Skin of body (tissue), 2 donors: ENCODE measurements around the gene MT1M. TPM values are rescaled to one million over a fixed set of nuclear protein-coding genes. Genes with fewer than 3 reads are reported as not detected.
"Not testable (repeated sequence)": the region's sequence is repeated elsewhere in the genome, so short reads cannot be mapped to it uniquely, and the experiment has no call there.

Source experiments
- DNase-seq: peaks from one replicate; lab custom pipeline; 2025; lab: John Stamatoyannopoulos, UW
- total RNA-seq: library from RNA; depleted of rRNA; stranded (reverse); fragments of >200 nt; gene quantifications from one replicate; pipeline ENCODE4 v1.2.3, GENCODE V29; 2014

MT1M gene
- total RNA-seq, 1 donor from 2014 or later, result 1.5 TPM

DNA sequence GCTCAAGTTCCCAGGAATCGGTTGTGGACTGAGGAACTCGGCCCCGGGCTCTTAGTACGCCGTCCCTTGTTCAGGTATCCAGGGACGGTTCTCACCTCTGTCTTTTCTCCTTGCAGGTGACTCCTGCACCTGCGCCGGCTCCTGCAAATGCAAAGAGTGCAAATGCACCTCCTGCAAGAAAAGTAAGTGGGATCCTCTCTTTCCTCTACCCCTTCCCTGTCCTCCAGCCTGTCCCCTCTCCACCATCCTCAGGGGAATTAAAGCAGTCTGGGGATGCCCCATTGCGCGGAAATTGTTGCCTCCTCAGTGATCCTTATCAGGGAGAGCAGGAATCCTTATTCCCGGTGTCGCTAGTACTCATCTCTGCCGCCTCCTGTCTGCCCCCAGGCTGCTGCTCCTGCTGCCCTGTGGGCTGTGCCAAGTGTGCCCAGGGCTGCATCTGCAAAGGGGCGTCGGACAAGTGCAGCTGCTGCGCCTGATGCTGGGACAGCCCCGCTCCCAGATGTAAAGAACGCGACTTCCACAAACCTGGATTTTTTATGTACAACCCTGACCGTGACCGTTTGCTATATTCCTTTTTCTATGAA is 23.5 kb upstream of the MT1M start:
- no peak for DNase-seq

DNA sequence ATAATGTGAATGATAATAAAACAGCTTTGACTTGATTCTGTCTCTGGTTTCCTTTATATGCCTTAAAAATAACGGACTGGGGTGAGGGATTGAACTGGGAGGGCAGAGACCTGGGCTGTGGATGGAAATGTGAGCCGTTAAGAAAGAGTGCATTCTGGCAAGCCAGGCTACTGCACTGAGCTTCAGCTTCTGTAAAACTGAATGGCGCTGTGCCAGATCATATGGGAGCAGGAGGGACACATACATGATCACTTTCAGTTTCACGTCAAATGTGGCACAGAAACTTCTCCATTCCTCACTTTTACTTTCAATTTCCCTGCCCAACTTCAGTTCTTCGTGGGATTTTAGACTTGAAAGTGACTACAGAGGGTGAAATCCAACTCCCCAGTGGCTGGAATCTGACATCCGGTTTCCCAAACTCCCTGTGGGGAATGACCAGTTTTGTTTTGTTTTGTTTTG is 23.0 kb upstream of the MT1M start:
- DNase-seq, result peak; percentile 86

DNA sequence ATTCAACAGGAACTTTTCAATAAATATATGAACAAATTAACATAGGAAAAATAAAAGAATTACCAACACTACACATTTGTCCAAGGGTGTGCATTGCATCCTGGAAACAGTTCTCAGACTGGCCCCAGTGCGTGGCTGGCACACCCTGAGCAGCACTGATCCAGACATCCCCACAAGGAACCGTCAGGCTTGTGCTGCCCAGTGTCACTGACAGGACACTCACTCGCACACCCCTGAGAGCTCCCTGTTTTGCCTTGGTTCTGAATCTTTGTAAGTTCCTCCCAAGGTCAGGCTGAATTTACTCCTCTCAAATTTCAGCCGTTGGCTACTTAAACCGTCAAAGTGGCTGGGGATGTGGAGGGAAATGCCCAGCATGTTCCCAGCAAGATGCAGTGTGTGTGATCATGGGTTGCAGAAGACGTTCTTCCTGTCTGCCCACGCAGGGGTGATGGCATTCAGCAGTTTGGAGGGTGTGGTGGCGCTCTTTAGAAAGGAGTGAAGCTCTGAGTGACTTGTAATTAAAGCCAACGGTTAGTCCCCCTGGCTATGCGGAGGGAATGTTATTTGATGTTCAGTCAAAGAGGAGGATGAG is 22.3 kb upstream of the MT1M start:
- peak; percentile 56 for DNase-seq

DNA sequence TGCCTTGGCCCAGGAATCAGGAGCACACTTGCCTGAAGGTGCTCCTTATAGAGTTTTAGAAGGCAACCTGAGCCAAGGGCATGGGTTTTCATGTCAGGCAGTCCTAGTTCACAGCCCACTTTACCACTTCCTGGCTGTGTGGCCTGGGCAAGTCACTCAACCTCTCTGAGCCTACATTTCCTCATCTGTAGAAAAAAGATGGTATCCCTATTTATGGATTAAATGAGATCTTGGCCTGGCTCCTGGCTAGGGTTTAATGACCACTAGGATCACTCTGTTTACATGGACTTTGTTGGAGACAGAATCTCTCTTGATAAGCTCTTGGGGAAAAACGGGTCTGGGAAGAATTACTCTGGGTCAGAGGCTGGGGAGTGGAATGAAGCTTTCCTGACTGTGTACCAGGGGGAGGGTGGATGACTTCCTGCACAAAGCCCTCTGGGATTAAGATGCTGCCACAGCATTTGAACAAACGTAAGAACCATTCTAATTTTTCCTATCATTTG is 21.8 kb upstream of the MT1M start:
- peak; percentile 46 for DNase-seq

DNA sequence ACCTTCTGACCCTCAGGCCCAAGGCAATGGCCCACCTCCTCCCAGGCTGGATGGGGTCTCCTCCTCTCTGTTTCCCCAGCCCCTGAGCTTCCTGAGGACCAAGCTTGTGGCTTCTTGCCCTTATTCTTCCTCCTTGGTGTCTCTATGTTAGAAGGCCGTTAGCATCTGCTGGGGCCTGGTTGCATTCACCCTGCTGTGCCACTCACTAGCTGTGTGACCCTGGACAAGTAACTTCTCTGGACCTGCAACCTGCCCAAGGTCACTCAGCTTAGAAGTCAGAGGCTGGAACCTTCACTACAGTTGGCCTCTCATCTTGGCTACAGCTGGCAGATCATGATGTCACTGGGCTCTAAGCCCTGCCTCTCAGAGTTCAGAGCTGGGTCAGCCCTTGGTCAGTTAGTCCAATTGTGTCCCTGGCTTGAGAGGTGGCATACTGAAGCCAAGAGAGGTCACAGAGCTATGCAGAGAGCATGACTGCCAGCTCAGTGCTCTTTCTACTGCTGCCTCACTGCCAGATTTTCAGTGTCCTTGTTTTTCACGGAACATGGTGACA is 21.1 kb upstream of the MT1M start:
- peak; percentile 8 for DNase-seq

DNA sequence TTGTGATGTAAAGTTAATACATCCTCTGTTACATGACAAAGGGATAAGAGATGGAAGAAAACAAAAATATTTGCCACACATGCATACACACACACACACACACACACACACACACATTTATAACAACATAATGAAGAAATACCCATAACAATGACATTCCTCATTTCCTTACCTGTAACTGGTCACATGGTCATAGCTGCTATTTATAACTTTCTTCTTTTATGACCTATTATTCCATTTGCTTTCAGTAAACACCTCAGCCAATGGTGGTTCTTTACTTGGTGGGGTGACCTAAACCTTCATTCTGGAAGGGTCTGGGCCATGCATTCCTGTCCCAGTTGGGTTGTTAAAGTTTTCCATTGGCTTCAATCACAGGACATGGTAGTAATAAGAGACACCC is 18.8 kb upstream of the MT1M start:
- DNase-seq, result no peak

DNA sequence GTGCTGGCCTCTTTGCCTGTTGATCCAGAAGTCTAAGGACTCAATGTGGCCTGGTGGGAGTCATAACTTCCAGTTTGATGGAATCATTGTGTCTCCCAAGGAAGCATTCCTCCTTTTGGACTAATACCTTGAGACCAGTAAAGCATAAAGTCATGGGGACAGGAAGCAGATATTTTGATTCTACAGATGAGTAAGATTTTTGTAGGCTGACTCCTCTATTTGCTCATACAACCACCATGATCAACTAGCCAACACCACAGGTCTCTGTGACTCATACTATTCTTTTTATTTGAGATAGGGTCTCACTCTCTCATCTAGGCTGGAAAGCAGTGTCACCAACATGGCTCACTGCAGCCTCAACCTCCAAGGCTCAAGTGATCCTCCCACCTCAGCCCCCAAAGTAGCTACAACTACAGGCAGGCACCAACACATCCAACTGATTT is 17.9 kb upstream of the MT1M start:
- DNase-seq, result no peak

DNA sequence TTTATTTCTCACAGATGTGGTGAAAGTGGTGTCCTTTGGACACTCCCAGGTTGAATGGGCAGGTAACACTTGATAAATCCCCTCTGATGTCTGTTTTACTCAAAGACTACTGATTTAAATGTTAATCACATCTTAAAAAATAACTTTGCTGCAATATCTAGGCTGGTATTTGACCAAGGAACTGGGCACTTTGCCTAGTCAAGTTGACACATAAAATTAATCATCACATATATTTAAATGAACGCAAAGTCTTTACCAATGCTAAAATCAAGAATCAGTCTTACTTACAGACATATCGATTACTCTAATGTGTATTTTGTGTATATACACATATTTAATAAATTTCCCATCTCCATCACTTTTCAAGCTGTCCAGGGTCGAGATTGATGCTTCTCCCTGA is 17.1 kb upstream of the MT1M start:
- DNase-seq, result no peak

DNA sequence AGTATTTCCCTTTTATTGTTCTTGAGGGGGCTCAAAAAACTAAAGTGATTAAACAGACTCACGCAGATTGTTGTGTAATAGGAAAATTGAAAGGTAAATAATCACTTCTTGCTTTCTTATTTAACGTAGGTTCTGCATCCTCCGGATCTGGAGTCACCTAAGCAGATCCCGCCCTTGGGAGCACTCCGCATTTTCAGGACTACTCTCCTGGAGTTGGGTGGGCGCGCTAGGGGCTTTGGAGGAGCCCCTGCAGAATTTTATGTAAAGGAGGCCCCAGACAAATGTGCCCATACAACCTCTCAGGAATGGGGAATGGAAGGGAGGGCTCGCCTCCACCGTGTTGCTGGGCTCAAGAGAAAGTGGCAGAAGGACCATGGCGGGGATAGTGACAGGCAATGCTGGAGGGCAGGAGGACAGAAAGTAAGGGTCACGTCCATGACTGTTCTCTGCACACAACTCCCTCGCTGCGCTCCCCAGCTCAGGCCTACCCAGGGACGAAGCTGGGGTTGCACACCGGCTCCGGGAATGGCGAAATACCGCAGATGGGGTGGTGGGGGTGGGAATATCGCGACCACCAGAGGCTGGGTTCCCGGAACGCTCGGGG is 15.7 kb upstream of the MT1M start:
- DNase-seq, result no peak

DNA sequence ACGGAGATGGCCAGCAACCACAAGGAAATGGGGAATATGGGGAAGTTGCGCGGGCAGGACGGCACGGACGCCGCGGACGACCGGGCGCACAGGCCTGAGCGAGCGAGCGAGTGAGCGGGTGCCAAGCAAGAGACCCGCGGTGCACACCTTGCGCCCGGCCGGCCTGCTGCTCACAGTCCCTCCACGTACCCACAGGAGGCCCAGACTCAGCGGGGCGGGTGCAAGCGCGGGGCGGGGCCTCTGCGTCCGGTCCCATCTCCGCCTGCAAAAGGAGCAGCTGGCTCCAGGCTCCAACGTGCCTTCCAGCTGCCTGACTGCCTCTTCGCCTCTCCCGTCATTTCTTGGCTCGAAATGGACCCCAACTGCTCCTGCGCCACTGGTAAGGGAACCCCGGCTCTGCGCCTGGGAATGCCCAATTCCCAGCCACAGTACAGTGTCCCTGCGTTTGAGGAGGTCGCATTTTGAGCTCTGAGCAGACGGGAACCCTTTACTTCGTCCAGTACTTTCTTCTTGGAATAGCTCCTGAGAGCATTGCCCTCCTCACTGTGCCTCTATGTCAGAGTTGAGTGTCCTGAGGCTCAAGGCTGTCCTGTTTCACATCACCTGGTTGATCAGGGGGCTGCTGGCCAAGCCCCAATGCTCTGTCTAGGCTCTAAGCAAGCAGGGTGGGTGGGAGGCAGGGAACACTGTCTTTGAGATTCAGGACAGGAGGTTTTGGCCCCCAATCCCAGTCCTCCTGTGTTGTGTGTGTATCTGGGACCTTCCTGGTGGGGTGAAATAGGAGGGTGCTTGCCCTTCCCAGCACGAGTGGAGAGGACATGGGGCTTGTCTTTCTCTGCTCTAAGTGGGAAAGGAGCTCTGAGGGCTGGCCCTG is 15.0 kb upstream of the MT1M start:
- DNase-seq, result peak; percentile 58

DNA sequence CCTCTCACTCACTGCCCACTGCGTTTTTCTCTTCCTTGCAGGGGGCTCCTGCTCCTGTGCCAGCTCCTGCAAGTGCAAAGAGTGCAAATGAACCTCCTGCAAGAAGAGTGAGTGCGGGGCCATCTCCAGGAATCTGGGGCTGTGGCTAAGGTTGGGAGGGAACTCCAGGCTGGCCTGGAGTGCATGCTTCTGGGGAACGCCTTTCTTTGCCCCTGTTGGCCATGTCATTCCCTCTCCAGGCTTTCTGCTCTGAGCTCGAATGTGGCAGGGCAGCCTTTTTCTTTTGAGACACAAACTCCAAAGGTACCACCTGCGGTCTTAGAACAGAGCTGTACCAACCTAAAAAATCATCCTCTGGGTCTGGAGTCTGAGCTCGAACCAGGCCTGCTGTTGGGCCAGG is 14.3 kb upstream of the MT1M start:
- DNase-seq, result no peak

DNA sequence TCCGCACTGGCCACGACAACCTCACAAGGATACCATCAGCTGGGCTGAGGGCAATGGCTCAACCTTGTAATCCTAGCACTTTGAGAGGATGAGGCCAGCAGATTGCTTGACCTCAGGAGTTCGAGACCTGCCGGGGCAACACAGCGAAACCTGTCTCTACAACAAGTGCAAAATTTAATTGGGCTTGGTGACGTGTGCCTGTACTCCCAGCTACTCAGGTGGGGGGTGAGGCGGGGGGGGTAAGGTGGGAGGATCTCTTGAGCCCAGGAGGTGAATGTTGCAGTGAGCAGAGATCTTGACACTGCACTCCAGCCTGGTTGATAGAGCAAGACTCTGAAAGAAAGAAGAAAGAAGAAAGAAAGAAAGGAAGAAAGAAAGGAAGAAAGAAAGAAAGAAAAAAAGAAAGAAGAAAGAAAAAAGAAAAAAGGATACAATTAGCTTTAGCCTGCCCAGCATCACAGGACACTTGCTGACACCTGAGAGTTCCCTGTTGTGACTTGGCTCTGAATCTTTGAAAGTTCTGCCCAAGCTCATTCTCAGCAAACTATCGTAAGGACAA is 12.0 kb upstream of the MT1M start:
- DNase-seq, result no peak

DNA sequence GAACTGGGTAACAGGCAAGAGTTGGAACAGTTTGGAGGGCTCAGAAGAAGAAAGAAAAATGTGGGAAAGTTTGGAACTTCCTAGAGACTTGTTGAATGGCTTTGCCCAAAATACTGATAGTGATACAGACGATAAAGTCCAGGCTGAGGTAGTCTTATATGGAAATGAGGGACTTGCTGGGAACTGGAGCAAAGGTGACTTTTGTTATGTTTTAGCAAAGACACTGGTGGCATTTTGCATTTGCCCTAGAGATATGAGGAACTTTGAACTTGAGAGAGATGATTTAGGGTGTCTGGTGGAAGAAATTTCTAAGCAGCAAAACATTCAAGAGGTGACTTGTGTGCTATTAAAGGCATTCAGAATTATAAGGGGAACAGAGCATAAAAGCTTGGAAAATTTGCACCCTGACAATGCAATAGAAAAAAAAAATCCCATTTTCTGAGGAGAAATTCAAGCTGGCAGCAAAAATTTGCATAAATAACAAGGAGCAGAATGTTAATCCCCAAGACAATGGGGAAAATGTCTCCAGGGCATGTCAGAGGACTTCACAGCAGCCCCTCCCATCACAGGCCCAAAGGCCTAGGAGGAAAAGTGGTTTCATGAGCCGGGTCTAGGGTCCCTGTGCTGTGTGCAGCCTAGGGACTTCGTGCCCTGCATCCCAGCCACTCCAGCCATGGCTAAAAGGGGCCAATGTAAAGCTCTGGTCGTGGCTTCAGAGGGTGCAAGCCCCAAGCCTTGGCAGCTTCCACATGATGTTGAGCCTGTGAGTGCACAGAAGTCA is 10.6 kb upstream of the MT1M start:
- not testable (repeated sequence) for DNase-seq

DNA sequence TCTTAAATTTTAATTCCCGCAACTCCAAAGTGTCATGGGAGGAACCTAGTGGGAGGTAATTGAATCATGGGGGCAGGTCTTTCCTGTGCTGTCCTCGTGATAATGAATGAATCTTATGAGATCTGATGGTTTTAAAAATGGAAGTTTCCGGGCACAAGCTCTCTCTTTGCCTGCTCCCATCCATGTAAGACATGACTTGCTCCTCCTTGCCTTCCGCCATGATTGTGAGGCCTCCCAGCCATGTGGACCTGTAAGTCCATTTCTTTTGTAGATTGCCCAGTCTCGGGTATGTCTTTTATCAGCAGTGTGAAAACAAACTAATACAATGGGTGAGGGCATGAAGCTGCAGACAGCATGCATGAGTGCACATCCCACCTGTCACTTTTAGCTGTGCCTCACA is 9.3 kb upstream of the MT1M start:
- DNase-seq, result not testable (repeated sequence)

DNA sequence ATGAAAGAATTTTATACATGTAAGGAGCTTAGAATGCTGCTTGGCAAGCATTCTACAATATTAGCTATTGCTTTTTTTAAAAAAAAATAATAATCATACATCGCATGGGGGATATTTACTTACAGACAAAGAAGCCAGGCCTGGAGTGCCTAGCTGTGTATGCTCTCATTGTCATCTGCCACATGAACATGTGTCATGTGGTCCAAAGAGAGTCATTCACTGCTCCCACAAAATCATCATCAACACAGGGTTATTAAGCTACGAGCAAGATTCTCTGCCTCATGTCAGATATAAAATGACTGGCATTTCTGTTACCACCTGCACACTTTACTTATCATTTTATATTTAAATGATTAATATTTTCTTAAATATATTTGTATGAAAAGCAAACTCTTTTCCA is 8.8 kb upstream of the MT1M start:
- DNase-seq, result no peak

DNA sequence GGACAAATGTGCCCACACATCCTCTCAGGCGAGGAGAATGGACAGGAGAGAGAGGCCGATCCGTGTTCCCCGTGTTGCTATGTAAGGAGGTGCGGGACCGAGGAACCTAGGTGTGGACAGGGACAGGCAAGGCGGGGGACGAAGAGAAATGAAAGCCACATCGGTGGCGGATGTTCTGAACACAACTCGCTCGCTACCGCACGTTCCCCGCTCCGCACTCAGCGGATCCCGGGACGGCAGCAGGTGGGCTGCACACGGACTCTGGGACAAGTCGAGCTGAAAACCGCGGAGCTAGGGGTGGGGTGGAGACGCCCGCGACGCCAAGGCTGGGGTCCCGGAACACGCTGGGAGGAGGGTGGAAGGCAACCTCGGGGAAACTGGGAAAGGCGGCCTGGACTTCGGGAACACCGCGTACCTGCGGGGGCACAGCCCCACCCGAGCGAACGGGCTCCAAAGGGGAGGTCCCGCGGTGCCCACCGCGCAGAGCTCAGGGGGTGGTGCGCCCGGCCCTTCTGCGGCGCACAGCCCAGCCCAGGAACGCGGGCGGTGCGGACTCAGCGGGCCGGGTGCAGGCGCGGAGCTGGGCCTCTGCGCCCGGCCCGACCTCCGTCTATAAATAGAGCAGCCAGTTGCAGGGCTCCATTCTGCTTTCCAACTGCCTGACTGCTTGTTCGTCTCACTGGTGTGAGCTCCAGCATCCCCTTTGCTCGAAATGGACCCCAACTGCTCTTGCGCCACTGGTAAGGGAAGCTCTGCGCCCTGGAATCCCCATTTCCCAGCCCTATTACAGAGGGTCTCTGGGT is 7.1 kb upstream of the MT1M start, which contains the start of gene MT1E:
MT1E (plus strand) TSS at position 642 of the 803 bp plus-strand sequence; CDS start at position 713, 71 bp downstream.
- DNase-seq, result peak; percentile 63

DNA sequence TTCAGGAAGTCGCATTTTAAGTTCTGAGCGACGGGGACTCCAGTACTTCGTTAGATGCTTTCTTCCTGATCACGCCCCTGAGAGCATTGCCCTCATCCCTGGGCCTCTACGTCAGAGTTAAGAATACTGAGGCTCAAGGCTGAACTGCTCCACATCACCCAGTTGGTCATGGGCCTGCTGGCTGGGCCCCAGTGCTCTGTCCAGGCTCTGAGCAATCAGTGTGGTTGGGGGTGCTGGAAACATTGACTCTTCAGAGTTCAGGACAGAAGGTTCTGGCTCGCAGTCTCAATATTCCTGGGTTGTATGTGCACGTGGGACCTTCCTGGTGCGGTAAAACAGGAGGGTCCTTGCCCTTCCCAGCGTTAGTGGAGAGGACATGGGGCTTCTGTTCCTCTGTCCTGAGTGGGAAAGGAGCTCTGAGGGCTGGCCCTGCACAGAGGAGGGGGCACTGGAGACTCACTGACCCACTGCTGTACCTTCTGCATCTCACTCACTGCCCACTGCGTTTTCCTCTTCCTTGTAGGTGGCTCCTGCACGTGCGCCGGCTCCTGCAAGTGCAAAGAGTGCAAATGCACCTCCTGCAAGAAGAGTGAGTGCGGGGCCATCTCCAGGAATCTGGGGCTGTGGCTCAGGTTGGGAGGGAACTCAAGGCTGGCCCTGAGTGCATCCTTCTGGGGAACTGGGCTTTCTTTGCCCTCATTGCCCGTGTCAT is 6.4 kb upstream of the MT1M start:
- DNase-seq, result peak; percentile 63

DNA sequence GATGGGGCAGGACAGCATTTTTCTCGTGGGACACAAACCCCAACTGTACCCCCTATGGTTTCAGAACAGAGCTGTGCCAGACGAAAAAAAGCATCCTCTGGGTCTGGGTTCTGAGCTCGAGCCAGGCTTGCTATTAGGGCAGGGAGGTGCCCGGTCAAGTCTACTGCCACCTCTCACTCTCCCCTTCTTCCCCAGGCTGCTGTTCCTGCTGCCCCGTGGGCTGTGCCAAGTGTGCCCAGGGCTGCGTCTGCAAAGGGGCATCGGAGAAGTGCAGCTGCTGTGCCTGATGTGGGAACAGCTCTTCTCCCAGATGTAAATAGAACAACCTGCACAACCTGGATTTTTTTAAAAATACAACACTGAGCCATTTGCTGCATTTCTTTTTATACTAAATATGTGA is 5.8 kb upstream of the MT1M start:
- DNase-seq, result no peak
